LNCaP clone FGC (cell line): ENCODE results near the gene PGAP6.

Source experiments
- DNase-seq: peaks from one replicate; pipeline ENCODE4 v3.0.0-alpha.2; 2011; ENCODE audit warnings: low read depth
- H3K4me3 ChIP-seq: 2 replicates; pipeline ENCODE4 v1.5.1; 2011; ENCODE audit warnings: mild to moderate bottlenecking, low read depth, low read length, control low read depth
- CTCF ChIP-seq: IDR thresholded peaks from 2 replicates; pipeline ENCODE4 v1.5.1; 2012; ENCODE audit warnings: mild to moderate bottlenecking; ENCODE audit not compliant: control insufficient read depth, insufficient read depth; ENCODE audit errors: extremely low read depth

The PGAP6 gene

GRCh38 chr16:368388-369158 is 13.2 kb downstream of the PGAP6 start:
- TF ChIP-seq CTCF = no peak
- no peak for DNase-seq
- H3K4me3 ChIP-seq = no peak overlapping the region

- no peak overlapping the region for H3K4me3 ChIP-seq
- TF ChIP-seq CTCF = no peak
- DNase-seq = no peak
Measured at GRCh38 chr16:367333-367903, 14.4 kb downstream of the PGAP6 start.

- TF ChIP-seq CTCF = no peak
- DNase-seq = no peak
- no peak overlapping the region for H3K4me3 ChIP-seq
Measured at GRCh38 chr16:366476-366875, 15.3 kb downstream of the PGAP6 start.

- no peak for DNase-seq
- no peak overlapping the region for H3K4me3 ChIP-seq
- TF ChIP-seq CTCF = no peak
Measured at GRCh38 chr16:364595-365491, 16.9 kb downstream of the PGAP6 start.

- no peak overlapping the region for H3K4me3 ChIP-seq
- no peak for DNase-seq
Measured at GRCh38 chr16:363766-364490, 17.9 kb downstream of the PGAP6 start.

More at GRCh38 chr16:363766-364490, 17.9 kb downstream of the PGAP6 start:
- TF ChIP-seq CTCF = no peak
